DOHH2 (cell line): ENCODE measurements around the gene EEA1.

Experiments
- EZH2phosphoT487 ChIP-seq: fragments of 200-600 bp; sonication (generic); IDR thresholded peaks from 2 replicates; pipeline ENCODE4 v1.6.1; 2017; ENCODE audit warnings: borderline replicate concordance, mild to moderate bottlenecking, antibody characterized with exemption, low read length, moderate library complexity, mixed read lengths
- TF ChIP-seq, protein P1 (sequence below): fragments of 200-600 bp; sonication (generic); IDR thresholded peaks from one replicate; pipeline ENCODE4 v1.5.1; 2014; ENCODE audit warnings: antibody characterized with exemption, mild to moderate bottlenecking, low read depth, low read length; ENCODE audit not compliant: poor library complexity, severe bottlenecking

GRCh38 chr12:92747151-92747550, 181.9 kb downstream of the EEA1 start:
- TF ChIP-seq, protein P1, sequence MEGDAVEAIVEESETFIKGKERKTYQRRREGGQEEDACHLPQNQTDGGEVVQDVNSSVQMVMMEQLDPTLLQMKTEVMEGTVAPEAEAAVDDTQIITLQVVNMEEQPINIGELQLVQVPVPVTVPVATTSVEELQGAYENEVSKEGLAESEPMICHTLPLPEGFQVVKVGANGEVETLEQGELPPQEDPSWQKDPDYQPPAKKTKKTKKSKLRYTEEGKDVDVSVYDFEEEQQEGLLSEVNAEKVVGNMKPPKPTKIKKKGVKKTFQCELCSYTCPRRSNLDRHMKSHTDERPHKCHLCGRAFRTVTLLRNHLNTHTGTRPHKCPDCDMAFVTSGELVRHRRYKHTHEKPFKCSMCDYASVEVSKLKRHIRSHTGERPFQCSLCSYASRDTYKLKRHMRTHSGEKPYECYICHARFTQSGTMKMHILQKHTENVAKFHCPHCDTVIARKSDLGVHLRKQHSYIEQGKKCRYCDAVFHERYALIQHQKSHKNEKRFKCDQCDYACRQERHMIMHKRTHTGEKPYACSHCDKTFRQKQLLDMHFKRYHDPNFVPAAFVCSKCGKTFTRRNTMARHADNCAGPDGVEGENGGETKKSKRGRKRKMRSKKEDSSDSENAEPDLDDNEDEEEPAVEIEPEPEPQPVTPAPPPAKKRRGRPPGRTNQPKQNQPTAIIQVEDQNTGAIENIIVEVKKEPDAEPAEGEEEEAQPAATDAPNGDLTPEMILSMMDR, result no peak
- no peak for TF ChIP-seq EZH2phosphoT487
